AG20443 (cell line): ENCODE measurements around the gene MAGEA2.
"Not testable (repeated sequence)": the region's sequence is repeated elsewhere in the genome, so short reads cannot be mapped to it uniquely, and the experiment has no call there.

ENCODE experiments used
- DNase-seq: peaks from one replicate; pipeline ENCODE4 v3.0.0; 2012; ENCODE audit warnings: low spot score, mixed read lengths

Gene MAGEA2, protein sequence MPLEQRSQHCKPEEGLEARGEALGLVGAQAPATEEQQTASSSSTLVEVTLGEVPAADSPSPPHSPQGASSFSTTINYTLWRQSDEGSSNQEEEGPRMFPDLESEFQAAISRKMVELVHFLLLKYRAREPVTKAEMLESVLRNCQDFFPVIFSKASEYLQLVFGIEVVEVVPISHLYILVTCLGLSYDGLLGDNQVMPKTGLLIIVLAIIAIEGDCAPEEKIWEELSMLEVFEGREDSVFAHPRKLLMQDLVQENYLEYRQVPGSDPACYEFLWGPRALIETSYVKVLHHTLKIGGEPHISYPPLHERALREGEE

DNA sequence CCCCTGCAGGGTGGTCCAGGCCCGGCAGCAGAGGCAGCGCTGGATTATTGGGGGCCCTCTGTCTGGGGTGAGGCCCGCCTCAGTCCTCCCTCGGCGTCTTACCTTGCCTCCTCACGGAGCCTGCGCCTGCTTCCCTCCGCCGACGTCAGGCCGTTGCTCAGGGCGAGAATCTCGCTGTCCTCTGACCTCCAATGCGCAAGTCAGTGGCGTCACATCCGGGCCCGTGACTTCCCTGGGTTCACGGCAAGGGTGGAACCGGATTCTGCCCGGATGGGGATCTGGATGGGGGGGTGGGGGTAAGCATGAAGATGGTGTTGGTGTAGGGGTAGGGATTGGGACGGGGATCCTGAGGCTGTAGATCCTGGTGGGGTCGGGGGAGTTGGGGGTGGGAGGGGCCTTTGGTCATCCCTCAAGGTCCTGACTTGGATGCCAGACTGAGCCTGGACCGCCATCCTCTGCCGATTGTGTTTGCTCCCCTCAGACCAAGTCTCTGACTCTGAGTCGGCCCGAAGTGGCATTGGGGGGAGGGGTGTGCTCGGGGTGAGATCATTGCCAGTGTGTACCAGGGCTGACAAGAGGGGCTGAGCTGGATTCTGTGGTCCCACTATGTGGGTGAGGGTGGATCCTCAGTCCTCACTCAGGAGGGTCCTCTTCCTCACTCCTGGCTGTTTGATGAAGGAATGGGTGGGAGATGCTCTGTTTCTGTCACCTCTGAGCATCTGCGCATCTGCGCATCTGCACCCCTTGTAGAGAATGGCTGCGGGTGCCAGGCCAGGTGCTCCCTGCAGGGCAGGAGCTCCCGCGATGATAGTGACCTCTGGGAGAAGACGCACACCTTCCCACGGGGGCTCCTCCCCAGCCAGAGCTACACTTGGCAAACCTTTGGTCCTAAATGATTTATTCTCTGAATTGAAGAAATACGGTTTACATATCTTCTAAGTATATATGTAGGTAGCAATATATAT, at the start of gene MAGEA2:
MAGEA2 (minus strand) TSS at position 157 of the 965 bp plus-strand sequence. CDS start 2,479 bp downstream, outside the sequence.
- DNase-seq: not testable (repeated sequence)

DNA sequence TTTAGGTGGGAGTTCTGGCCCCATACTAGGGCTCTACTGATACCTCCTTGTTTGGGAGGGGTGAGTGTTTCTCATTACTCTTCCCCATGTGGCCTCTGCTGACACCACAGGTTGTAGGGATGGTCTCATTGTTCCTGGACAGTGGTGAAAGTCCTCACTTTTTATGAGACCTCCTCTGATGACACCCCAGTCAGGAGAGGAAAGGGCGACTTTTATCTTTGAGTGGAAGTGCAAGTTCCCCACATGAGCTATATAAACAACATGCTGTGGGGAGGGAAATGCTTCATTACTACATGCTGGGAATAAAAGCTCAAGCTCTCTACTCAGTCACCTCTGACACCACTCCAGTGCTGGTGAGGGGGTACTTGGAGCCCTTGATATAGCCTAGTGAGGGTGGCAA, 45.3 kb upstream of the MAGEA2 start:
- DNase-seq: no peak

DNA sequence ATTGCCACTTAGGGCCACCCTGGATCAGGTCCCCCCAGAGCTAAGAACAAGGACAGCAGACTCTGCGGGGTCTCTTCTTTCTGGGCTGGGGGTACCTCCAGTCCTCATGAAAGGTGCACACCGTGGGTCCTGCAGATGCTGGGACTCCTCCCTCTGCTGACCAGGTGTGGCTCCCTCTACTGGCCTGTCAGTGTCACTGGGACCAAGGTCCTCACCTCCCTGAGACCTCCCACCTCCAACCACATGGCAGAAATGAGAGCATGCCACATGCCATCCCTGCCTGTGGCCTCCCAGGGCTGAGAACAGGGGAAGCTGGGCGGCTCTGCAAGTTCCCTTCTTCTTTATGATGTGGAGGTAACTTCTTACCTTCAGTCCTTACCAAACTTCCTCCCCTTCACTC, 33.4 kb upstream of the MAGEA2 start:
- DNase-seq: not testable (repeated sequence)

DNA sequence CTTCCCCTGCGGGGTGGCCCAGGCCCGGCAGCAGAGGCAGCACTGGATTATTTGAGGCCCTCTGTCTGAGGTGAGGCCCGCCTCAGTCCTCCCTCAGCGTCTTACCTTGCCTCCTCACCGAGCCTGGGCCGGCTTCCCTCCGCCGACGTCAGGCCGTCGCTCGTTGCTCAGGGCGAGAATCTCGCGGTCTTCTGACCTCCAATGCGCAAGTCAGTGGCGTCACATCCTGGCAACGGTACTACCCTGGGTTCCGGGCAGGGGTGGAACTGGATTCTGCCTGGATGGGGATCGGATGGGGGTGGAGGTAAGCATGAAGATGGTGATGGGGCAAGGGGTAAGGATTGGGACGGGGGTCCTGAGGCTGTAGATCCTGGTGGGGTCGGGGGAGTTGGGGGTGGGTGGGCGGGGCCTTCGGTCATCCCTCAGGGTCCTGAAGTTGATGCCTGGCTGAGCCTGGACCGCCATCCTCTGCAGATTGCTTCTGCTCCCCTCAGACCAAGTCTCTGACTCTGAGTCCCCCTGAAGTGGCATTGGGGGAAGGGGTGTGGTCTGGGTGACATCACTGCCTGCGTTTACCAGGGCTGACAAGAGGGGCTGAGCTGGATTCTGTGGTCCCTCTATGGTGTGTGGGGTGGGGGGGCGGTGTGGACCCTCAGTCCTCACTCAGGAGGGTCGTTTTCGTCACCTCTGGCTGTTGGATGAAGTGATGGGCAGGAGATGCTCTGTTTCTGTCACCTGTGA, 16.1 kb upstream of the MAGEA2 start, which contains the start of gene MAGEA6:
MAGEA6 (minus strand) TSS at position 141 of the 741 bp plus-strand sequence. CDS start 2,039 bp downstream, outside the sequence.
- not testable (repeated sequence) for DNase-seq

DNA sequence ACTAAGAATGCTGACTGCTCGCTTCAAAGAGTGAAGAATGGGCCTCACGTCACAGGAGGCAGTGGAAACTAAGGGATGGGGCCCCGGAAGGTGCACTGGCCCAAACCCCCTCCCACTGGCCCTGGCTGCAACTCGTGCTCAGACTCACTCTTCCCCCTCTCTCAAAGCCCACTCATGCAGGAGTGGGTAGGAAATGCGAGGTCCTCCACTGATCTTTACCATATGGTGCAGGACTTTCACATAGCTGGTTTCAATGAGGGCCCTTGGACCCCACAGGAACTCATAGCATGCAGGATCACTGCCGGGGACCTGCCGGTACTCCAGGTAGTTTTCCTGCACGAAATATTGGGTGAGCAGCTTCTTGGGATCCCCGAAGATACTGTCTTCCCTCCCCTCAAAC, 12.9 kb upstream of the MAGEA2 start:
- DNase-seq: not testable (repeated sequence)

DNA sequence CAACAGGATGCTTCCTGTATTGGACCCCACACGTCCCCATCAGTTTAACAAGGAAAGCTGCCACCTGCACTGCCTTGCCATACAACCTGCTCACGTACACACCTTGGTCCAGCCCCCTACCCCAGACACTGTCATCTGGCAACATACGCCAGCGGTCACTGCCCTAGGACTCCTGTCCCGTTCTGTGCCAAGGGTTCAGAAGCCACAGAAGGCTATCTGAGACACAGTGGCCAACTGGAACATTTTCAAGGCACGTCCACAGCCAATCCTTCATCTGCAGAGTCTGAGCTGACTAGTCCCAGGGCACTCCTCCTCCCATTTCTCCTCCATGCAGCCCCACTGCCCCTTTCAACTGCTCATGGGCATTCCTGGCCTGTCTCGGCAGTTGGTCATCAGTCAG, 7.9 kb upstream of the MAGEA2 start:
- not testable (repeated sequence) for DNase-seq

DNA sequence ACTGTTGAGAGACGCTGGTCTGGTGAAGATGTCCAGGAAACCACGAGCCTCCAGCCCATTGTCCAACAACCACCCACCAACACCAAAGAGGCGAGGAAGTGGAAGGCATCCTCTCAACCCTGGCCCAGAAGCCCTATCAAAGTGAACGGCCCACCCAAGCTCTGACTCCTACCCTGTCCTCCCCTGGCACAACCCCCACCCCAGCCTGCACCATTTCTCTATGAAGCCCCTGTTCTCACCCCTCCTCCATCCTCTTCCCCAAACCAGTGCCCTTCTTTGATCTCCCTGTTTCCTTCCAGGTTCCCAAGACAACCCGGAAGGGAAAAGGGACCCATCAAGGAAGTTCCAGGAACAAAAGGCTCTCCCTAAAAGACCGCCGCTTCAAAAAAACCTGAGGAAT, 5.9 kb upstream of the MAGEA2 start:
- not testable (repeated sequence) for DNase-seq

DNA sequence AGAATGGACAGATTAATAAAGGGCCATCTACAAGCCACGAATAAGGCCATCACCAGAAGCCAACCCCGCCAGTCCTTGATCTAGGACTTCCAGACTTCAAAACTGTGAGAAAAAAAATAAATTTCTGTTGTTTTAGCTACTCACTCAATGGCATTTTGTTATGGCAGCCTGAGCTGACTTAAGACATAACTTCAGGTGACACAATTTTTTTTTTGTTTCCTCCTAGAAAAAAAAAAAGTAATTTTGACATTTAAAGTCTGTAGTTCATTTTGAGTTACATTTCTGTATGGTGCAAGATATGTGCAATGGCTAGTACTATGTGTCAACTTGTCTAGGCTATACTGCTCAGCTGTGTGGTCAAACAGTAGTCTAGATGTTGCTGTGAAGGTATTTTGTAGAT, 5.3 kb upstream of the MAGEA2 start, which contains the start of gene CSAG3:
CSAG3 (plus strand) TSS at position 301 of the 400 bp plus-strand sequence.
- DNase-seq: not testable (repeated sequence)

DNA sequence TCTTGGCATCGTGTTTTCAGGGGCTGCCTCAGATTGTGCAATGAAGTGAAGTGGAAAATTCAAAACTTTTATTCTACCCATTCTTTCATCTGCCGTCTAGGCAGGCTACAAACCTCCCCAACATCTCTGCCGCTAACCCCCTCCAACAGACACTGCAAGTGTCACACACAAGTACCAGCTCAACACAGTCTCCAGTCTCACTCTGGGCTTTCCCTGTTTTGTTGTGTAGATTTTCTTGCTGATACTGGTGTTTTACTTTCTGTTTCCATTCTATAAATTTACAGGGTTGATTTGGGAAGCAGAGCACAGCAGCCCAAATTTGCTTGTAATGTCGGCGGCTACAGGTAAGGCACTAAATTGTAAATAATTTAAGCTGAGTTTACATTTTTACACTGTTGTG, 1.2 kb upstream of the MAGEA2 start:
- DNase-seq: not testable (repeated sequence)

DNA sequence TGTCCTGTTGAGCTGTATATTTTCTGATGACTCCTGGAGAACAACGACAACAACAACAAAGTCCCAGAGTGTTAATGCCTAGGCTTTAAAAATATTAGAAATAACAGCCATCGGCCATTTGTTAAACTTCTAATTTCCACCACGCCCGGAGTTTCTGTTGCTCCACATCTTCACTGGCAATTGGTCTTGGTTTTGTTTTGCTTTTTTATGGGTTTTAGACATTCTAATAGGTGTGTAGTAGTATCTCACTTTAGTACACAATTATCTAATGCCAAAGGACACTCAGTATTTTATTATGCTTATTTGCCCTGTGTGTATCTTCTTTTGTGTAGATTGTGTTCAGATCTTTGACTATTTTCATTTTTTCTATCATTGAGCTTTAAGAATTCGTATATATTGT, 15.1 kb downstream of the MAGEA2 start:
- DNase-seq: no peak

DNA sequence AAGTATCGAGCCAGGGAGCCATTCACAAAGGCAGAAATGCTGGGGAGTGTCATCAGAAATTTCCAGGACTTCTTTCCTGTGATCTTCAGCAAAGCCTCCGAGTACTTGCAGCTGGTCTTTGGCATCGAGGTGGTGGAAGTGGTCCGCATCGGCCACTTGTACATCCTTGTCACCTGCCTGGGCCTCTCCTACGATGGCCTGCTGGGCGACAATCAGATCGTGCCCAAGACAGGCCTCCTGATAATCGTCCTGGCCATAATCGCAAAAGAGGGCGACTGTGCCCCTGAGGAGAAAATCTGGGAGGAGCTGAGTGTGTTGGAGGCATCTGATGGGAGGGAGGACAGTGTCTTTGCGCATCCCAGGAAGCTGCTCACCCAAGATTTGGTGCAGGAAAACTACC, 17.1 kb downstream of the MAGEA2 start:
- DNase-seq: not testable (repeated sequence)

DNA sequence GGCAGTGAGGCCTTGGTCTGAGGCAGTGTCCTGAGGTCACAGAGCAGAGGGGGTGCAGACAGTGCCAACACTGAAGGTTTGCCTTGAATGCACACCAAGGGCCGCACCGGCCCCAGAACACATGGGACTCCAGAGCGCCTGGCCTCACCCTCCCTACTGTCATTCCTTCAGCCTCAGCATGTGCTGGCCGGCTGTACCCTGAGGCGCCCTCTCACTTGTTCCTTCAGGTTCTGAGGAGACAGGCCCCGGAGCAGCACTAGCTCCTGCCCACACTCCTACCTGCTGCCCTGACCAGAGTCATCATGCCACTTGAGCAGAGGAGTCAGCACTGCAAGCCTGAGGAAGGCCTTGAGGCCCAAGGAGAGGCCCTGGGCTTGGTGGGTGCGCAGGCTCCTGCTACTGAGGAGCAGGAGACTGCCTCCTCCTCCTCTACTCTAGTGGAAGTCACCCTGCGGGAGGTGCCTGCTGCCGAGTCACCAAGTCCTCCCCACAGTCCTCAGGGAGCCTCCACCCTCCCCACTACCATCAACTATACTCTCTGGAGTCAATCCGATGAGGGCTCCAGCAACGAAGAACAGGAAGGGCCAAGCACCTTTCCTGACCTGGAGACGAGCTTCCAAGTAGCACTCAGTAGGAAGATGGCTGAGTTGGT, 17.7 kb downstream of the MAGEA2 start:
- DNase-seq: no peak

DNA sequence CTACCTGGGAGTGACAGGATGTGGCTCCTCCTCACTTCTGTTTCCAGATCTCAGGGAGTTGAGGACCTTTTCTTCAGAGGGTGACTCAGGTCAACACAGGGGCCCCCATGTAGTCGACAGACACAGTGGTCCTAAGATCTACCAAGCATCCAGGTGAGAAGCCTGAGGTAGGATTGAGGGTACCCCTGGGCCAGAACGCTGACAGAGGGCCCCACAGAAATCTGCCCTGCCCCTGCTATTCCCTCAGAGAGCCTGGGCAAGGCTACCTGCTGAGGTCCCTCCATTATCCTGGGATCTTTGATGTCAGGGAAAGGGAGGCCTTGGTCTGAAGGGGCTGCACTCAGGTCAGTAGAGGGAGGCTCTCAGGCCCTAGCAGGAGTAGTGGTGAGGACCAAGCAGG, 18.5 kb downstream of the MAGEA2 start:
- DNase-seq: no peak

DNA sequence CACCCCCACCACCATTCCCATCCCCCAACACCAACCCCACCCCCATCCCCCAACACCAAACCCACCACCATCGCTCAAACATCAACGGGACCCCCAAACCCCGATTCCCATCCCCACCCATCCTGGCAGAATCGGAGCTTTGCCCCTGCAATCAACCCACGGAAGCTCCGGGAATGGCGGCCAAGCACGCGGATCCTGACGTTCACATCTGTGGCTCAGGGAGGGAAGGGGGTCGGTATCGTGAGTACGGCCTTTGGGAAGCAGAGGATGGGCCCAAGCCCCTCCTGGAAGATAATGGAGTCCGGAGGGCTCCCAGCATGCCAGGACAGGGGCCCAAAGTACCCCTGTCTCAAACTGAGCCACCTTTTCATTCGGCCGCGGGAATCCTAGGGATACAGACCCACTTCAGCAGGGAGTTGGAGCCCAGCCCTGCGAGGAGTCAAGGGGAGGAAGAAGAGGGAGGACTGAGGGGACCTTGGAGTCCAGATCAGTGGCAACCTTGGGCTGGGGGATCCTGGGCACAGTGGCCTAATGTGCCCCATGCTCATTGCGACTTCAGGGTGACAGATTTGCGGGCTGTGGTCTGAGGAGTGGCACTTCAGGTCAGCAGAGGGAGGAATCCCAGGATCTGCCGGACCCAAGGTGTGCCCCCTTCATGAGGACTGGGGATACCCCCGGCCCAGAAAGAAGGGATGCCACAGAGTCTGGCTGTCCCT, 19.3 kb downstream of the MAGEA2 start:
- not testable (repeated sequence) for DNase-seq

DNA sequence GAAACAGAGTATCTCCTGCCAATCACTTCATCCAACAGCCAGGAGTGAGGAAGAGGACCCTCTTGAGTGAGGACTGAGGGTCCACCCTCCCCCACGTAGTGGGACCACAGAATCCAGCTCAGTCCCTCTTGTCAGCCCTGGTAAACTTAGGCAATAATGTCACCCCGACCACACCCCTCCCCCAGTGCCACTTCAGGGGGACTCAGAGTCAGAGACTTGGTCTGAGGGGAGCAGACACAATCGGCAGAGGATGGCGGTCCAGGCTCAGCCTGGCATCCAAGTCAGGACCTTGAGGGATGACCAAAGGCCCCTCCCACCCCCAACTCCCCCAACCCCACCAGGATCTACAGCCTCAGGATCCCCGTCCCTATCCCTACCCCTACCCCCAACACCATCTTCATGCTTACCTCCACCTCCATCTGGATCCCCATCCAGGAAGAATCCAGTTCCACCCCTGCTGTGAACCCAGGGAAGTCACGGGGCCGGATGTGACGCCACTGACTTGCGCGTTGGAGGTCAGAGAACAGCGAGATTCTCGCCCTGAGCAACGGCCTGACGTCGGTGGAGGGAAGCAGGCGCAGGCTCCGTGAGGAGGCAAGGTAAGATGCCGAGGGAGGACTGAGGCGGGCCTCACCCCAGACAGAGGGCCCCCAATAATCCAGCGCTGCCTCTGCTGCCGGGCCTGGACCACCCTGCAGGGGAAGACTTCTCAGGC, 20.2 kb downstream of the MAGEA2 start, which contains the start of the genes CSAG1 and MAGEA12:
CSAG1 (minus strand) TSS at position 461 of the 715 bp plus-strand sequence. CDS start 1,261 bp downstream, outside the sequence.
MAGEA12 (plus strand) TSS at position 497 of the 715 bp plus-strand sequence. CDS start 2,405 bp downstream, outside the sequence.
- no peak for DNase-seq

DNA sequence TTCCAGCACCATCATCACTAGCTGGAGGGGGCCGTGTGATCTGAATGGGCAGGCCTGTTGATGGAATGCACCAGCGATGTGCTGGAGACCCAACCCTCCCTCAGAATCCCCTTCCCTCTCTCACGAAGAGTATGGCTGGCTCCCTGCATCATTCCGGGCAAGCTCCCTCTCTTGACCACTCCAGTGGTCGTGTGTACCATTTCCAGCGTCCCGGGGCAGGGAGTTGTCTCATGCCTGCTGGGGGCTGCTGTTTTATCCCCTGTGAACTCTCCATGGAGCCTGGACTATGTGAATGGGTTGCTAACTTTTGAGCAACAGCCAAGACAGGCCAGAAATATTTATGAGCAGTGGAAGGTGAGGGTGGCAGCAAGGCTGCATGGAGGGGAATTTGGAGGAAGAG, 28.2 kb downstream of the MAGEA2 start:
- DNase-seq: no peak

DNA sequence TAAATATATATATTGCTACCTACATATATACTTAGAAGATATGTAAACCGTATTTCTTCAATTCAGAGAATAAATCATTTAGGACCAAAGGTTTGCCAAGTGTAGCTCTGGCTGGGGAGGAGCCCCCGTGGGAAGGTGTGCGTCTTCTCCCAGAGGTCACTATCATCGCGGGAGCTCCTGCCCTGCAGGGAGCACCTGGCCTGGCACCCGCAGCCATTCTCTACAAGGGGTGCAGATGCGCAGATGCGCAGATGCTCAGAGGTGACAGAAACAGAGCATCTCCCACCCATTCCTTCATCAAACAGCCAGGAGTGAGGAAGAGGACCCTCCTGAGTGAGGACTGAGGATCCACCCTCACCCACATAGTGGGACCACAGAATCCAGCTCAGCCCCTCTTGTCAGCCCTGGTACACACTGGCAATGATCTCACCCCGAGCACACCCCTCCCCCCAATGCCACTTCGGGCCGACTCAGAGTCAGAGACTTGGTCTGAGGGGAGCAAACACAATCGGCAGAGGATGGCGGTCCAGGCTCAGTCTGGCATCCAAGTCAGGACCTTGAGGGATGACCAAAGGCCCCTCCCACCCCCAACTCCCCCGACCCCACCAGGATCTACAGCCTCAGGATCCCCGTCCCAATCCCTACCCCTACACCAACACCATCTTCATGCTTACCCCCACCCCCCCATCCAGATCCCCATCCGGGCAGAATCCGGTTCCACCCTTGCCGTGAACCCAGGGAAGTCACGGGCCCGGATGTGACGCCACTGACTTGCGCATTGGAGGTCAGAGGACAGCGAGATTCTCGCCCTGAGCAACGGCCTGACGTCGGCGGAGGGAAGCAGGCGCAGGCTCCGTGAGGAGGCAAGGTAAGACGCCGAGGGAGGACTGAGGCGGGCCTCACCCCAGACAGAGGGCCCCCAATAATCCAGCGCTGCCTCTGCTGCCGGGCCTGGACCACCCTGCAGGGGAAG, 39.5 kb downstream of the MAGEA2 start, which contains the start of gene MAGEA2B:
MAGEA2B (plus strand) TSS at position 814 of the 973 bp plus-strand sequence. CDS start 2,479 bp downstream, outside the sequence.
- not testable (repeated sequence) for DNase-seq

DNA sequence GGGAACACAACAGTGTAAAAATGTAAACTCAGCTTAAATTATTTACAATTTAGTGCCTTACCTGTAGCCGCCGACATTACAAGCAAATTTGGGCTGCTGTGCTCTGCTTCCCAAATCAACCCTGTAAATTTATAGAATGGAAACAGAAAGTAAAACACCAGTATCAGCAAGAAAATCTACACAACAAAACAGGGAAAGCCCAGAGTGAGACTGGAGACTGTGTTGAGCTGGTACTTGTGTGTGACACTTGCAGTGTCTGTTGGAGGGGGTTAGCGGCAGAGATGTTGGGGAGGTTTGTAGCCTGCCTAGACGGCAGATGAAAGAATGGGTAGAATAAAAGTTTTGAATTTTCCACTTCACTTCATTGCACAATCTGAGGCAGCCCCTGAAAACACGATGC, 40.4 kb downstream of the MAGEA2 start:
- not testable (repeated sequence) for DNase-seq
